Astrocyte of the cerebellum (primary cell): Measurements from ENCODE around the gene NTM.
A peak's percentile ranks its signal among the peaks of the same experiment; 100 is the strongest.

Experiments
- DNase-seq: peaks from one replicate; pipeline ENCODE4 v3.0.0-alpha.2; 2011; ENCODE audit warnings: low read depth
- H3K4me3 ChIP-seq: 2 replicates; pipeline ENCODE4 v1.5.1; 2011; ENCODE audit warnings: mild to moderate bottlenecking, low read depth, low read length, moderate library complexity
- in situ Hi-C: cut with HindIII; loops from 2 replicates; pipeline ENCODE4 v1.10.0; 2017; ENCODE audit warnings: low sequenced_read_pairs
- TF ChIP-seq, protein P1 (sequence below): IDR thresholded peaks from 2 replicates; pipeline ENCODE4 v1.5.1; 2012; ENCODE audit warnings: low read length, low read depth, moderate library complexity, mild to moderate bottlenecking; ENCODE audit errors: missing control alignments

The NTM gene

DNA sequence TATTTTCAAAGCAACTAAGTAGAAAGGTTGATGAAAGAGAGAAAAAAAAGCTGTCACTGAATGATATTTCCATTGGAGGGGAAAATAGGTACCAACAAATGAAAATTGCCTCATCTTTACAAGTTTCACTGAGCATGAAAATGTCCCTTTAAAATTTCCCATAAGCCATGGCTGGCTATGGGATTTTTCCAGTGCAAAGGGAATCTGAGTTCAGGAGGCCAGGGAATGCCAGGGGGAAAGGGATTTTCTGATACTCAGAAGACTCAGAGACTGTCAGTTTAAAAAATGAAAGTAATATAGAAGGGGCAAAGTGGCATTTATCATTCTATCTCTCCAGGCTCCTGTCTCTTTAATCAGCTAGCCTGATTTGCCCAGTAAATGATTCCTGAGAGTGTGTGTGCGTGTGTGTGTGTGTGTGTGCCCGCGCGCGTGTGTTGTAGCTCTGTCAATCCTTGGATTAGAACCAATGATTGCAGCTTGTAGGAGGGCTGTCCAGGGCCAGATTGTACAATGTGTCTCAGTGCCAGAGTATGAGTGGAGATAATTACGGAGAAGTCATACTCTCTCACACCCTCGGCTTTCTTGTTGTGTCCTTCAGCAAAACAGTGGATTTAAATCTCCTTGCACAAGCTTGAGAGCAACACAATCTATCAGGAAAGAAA is at the start of gene NTM:
NTM (plus strand) TSS at position 526 of the 662 bp plus-strand sequence.
- TF ChIP-seq, protein P1, sequence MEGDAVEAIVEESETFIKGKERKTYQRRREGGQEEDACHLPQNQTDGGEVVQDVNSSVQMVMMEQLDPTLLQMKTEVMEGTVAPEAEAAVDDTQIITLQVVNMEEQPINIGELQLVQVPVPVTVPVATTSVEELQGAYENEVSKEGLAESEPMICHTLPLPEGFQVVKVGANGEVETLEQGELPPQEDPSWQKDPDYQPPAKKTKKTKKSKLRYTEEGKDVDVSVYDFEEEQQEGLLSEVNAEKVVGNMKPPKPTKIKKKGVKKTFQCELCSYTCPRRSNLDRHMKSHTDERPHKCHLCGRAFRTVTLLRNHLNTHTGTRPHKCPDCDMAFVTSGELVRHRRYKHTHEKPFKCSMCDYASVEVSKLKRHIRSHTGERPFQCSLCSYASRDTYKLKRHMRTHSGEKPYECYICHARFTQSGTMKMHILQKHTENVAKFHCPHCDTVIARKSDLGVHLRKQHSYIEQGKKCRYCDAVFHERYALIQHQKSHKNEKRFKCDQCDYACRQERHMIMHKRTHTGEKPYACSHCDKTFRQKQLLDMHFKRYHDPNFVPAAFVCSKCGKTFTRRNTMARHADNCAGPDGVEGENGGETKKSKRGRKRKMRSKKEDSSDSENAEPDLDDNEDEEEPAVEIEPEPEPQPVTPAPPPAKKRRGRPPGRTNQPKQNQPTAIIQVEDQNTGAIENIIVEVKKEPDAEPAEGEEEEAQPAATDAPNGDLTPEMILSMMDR = no peak
- peak; percentile 22 for DNase-seq
- in situ Hi-C loops = no loop called here
- H3K4me3 ChIP-seq = peak within 1 kb of the TSS; percentile 31

DNA sequence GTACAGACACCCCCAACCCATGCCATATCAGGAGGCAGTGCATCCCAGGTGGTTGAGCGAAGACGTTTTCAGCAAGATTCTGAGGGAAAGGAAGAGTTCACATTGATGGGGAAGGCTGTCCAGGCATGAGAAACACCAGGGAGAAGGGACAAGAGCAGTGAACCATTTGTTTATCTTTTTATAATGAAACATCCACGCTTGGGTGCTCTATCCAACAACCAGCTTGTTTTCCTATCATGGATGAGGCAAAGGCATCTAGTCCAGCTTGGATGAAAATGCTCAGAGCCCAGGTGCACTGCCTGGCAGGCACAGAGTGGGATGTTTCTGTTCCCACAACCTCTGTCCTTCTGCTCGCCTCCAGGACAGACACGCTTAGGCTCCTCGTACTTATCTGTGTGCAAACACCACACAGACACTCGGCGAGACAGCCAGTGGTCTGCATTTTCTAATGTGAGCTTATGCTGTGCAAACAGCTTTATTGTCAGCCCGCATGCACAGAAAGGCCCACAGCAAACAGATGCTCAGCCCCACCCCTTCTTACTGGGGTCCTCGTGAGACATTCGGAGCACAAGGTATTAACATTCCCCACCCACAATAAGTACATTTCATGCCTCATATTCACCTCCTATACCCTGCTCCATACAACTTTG is 45.4 kb upstream of the NTM start:
- TF ChIP-seq, protein P1 = no peak
- H3K4me3 ChIP-seq = no peak overlapping the region
- in situ Hi-C loops = no loop called here
- DNase-seq = no peak

DNA sequence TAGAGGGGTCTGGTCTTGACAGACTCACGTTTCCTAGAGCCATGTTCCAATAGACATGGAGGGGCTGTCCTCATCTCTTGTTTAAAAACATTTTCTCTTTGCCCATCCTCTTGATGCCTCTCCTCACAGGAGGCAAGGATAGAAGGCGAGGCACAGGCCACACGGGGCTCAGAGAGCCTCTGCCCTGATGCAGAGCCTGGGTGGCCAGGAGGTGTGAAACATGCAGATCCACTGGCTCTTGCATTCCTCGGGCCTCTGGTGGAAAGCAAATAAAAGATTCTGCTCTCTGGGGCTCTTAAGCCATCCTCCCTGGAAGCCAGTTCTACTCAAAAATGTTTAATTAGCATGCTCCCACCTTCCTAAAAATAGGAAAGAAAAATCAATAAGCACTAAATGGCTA is 43.6 kb upstream of the NTM start:
- no peak for DNase-seq
- no peak overlapping the region for H3K4me3 ChIP-seq
- in situ Hi-C loops = no loop called here
- TF ChIP-seq, protein P1 = no peak

DNA sequence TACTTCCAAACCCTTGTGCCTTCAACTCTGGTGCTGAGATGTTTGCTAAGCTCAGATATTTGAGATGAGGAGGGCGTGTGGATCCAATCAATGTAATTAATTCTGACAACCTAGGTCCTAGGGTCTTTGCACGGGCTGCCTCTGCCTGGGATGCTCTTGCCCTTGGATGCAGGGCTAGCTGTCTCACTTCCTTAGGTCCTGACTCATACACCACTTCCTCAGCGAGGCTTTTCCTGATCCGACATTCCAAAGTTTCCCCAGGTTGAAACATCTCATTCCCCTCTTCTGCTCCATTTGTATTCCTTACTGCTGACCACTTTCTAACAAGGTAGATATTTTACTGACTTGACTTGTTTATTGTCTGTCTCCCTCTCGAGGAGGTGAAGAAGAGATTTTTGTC is 43.0 kb upstream of the NTM start:
- no peak for DNase-seq
- H3K4me3 ChIP-seq = no peak overlapping the region
- TF ChIP-seq, protein P1 = no peak
- in situ Hi-C loops = no loop called here

DNA sequence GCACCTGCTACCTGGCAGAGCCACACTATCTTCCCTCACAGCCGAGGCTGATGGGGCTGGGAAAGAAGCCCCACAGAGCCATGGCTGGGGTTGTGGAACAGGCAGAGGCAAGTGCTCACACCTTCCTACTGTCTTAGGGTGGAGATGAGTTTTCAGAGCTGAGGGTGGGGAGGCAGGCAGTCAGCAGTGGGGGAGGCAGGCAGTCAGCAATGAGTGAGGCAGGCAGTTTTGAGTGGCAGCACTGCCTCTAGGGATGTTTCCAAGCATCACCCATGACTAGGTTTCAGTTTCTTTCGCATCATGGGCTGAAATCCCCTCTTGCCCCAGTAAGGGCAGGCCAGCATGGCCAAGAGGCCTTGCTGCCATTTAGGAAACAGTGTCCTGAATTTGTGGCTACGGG is 41.6 kb upstream of the NTM start:
- H3K4me3 ChIP-seq = no peak overlapping the region
- DNase-seq = no peak
- TF ChIP-seq, protein P1 = no peak
- in situ Hi-C loops = no loop called here

DNA sequence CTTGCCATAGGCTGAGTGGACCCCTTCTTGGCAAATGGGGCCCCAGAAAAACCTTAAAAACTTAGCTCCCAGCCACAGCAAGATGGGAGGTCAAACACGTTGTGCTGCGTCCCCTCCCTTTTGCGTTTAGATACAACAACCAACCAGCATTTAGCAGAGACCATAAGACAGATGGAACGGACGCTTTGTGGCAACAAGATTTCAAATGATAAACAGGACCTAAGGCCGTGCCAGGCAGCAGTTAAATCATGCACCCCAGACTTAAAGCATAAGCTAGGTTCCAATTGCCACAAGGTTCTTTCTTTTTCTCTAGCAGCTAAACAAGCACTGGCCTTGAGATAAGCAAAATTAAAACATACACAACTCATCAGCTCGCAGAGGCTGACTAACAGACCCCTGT is 39.4 kb upstream of the NTM start:
- TF ChIP-seq, protein P1 = no peak
- DNase-seq = no peak
- no peak overlapping the region for H3K4me3 ChIP-seq
- in situ Hi-C loops = no loop called here
